Activated T-helper 17 cell treated with anti-CD3 and anti-CD28 coated beads, Interleukin-2, amount 50 U/mL, for 72 hours (primary cell): ENCODE results near the gene EMSY. TPM values are rescaled to one million over a fixed set of nuclear protein-coding genes. Genes with fewer than 3 reads are reported as not detected.

Source experiments
- ATAC-seq: fragments of 150-1000 bp; cut with Tn5 transposase; replicated peaks from 2 replicates; pipeline ENCODE4 v1.10.0; 2021; ENCODE audit warnings: mild to moderate bottlenecking, moderate library complexity
- H3K27ac Mint-ChIP-seq: one replicate; pipeline ENCODE4 v1.8.0; 2022; ENCODE audit warnings: mixed read lengths
- H3K27me3 Mint-ChIP-seq: one replicate; pipeline ENCODE4 v1.8.0; 2022; ENCODE audit warnings: mixed read lengths
- H3K36me3 Mint-ChIP-seq: one replicate; pipeline ENCODE4 v1.8.0; 2022; ENCODE audit warnings: low read depth, mild to moderate bottlenecking, mixed read lengths
- H3K4me1 Mint-ChIP-seq: one replicate; pipeline ENCODE4 v1.8.0; 2022; ENCODE audit warnings: mixed read lengths
- H3K4me3 Mint-ChIP-seq: one replicate; pipeline ENCODE4 v1.8.0; 2022; ENCODE audit warnings: mild to moderate bottlenecking, mixed read lengths
- H3K9me3 Mint-ChIP-seq: one replicate; pipeline ENCODE4 v1.8.0; 2022; ENCODE audit warnings: mixed read lengths
- total RNA-seq, 2 donors: library from RNA; stranded (reverse); gene quantifications; one replicate each; pipeline ENCODE4 v1.2.3, GENCODE V29; 2022

EMSY gene
- total RNA-seq, 2 donors from 2014 or later, result 30.3 to 52.1 TPM

- Mint-ChIP-seq H3K27me3 (no peaks in the 10 kb centered on the region), H3K27ac (no peak overlapping the region)
Measured at GRCh38 chr11:76523147-76523546, 78.3 kb downstream of the EMSY start.

GRCh38 chr11:76523786-76524436 is 79.1 kb downstream of the EMSY start:
- H3K4me3 Mint-ChIP-seq, result no peak overlapping the region
- H3K9me3 Mint-ChIP-seq, result no peaks in the 10 kb centered on the region
- peaks cover 87% of the 10 kb centered on the region for H3K36me3 Mint-ChIP-seq
- no peaks in the 10 kb centered on the region for H3K27me3 Mint-ChIP-seq
- H3K27ac Mint-ChIP-seq, result no peak overlapping the region
- H3K4me1 Mint-ChIP-seq, result no peaks in the 10 kb centered on the region
- no peak for ATAC-seq

More at GRCh38 chr11:76523147-76523546, 78.3 kb downstream of the EMSY start:
- no peaks in the 10 kb centered on the region for H3K9me3 Mint-ChIP-seq
- H3K4me1 Mint-ChIP-seq, result no peaks in the 10 kb centered on the region
- no peak for ATAC-seq
- H3K4me3 Mint-ChIP-seq, result no peak overlapping the region
- H3K36me3 Mint-ChIP-seq, result peaks cover 86% of the 10 kb centered on the region

- Mint-ChIP-seq H3K36me3 (peaks cover 87% of the 10 kb centered on the region), H3K4me1 (no peaks in the 10 kb centered on the region), H3K9me3 (no peaks in the 10 kb centered on the region), H3K4me3 (no peak overlapping the region), H3K27ac (no peak overlapping the region), H3K27me3 (no peaks in the 10 kb centered on the region)
- ATAC-seq, result no peak
Measured at GRCh38 chr11:76524461-76524860, 79.6 kb downstream of the EMSY start.

GRCh38 chr11:76524919-76525318 is 80.1 kb downstream of the EMSY start:
- Mint-ChIP-seq H3K27ac (no peak overlapping the region), H3K36me3 (peaks cover 88% of the 10 kb centered on the region)

GRCh38 chr11:76526878-76527277 is 82.1 kb downstream of the EMSY start:
- Mint-ChIP-seq H3K27me3 (no peaks in the 10 kb centered on the region), H3K4me1 (no peaks in the 10 kb centered on the region), H3K9me3 (no peaks in the 10 kb centered on the region), H3K4me3 (no peak overlapping the region), H3K27ac (no peak overlapping the region), H3K36me3 (peaks cover 88% of the 10 kb centered on the region)
- ATAC-seq, result no peak

More at GRCh38 chr11:76524919-76525318, 80.1 kb downstream of the EMSY start:
- H3K27me3 Mint-ChIP-seq, result no peaks in the 10 kb centered on the region
- no peak overlapping the region for H3K4me3 Mint-ChIP-seq
- H3K4me1 Mint-ChIP-seq, result no peaks in the 10 kb centered on the region
- H3K9me3 Mint-ChIP-seq, result no peaks in the 10 kb centered on the region
- ATAC-seq, result no peak

GRCh38 chr11:76542436-76542835 is 97.6 kb downstream of the EMSY start:
- no peak overlapping the region for H3K4me3 Mint-ChIP-seq
- H3K27me3 Mint-ChIP-seq, result no peaks in the 10 kb centered on the region
- no peaks in the 10 kb centered on the region for H3K9me3 Mint-ChIP-seq
- peaks cover 85% of the 10 kb centered on the region for H3K36me3 Mint-ChIP-seq
- H3K27ac Mint-ChIP-seq, result no peak overlapping the region
- ATAC-seq, result no peak
- peaks cover 5% of the 10 kb centered on the region for H3K4me1 Mint-ChIP-seq

- peaks cover 5% of the 10 kb centered on the region for H3K4me1 Mint-ChIP-seq
- peaks cover 82% of the 10 kb centered on the region for H3K36me3 Mint-ChIP-seq
- no peak for ATAC-seq
- H3K4me3 Mint-ChIP-seq, result no peak overlapping the region
- H3K27ac Mint-ChIP-seq, result no peak overlapping the region
- no peaks in the 10 kb centered on the region for H3K27me3 Mint-ChIP-seq
- H3K9me3 Mint-ChIP-seq, result no peaks in the 10 kb centered on the region
Measured at GRCh38 chr11:76543006-76543703, 98.3 kb downstream of the EMSY start.

- Mint-ChIP-seq H3K4me1 (peaks cover 15% of the 10 kb centered on the region), H3K4me3 (no peak overlapping the region), H3K27ac (no peak overlapping the region), H3K36me3 (peaks cover 49% of the 10 kb centered on the region), H3K27me3 (no peaks in the 10 kb centered on the region), H3K9me3 (no peaks in the 10 kb centered on the region)
- no peak for ATAC-seq
Measured at GRCh38 chr11:76550781-76551180, 106.0 kb downstream of the EMSY start.

GRCh38 chr11:76551400-76551799 is 106.6 kb downstream of the EMSY start:
- H3K9me3 Mint-ChIP-seq, result no peaks in the 10 kb centered on the region
- peaks cover 11% of the 10 kb centered on the region for H3K4me1 Mint-ChIP-seq
- no peak overlapping the region for H3K27ac Mint-ChIP-seq
- ATAC-seq, result no peak
- H3K4me3 Mint-ChIP-seq, result no peak overlapping the region
- no peaks in the 10 kb centered on the region for H3K27me3 Mint-ChIP-seq
- peaks cover 43% of the 10 kb centered on the region for H3K36me3 Mint-ChIP-seq

- Mint-ChIP-seq H3K4me1 (peaks cover 11% of the 10 kb centered on the region), H3K27me3 (no peaks in the 10 kb centered on the region), H3K27ac (no peak overlapping the region), H3K9me3 (no peaks in the 10 kb centered on the region), H3K4me3 (no peak overlapping the region), H3K36me3 (peaks cover 30% of the 10 kb centered on the region)
- peak; percentile 59 for ATAC-seq
Measured at GRCh38 chr11:76552987-76553386, 108.2 kb downstream of the EMSY start.

- H3K27ac Mint-ChIP-seq, result no peak overlapping the region
- no peak overlapping the region for H3K4me3 Mint-ChIP-seq
- H3K9me3 Mint-ChIP-seq, result peaks cover 4% of the 10 kb centered on the region
- H3K4me1 Mint-ChIP-seq, result peaks cover 16% of the 10 kb centered on the region
- no peaks in the 10 kb centered on the region for H3K27me3 Mint-ChIP-seq
- peaks cover 22% of the 10 kb centered on the region for H3K36me3 Mint-ChIP-seq
- ATAC-seq, result peak; percentile 77
Measured at GRCh38 chr11:76553554-76554476, 109.0 kb downstream of the EMSY start.

GRCh38 chr11:76554767-76555166 is 109.9 kb downstream of the EMSY start:
- ATAC-seq, result no peak
- H3K27ac Mint-ChIP-seq, result no peak overlapping the region
- peaks cover 4% of the 10 kb centered on the region for H3K9me3 Mint-ChIP-seq
- H3K27me3 Mint-ChIP-seq, result no peaks in the 10 kb centered on the region
- H3K4me1 Mint-ChIP-seq, result peaks cover 26% of the 10 kb centered on the region
- H3K4me3 Mint-ChIP-seq, result no peak overlapping the region
- peaks cover 13% of the 10 kb centered on the region for H3K36me3 Mint-ChIP-seq

GRCh38 chr11:76557466-76557865 is 112.6 kb downstream of the EMSY start:
- H3K4me1 Mint-ChIP-seq, result peaks cover 33% of the 10 kb centered on the region
- no peaks in the 10 kb centered on the region for H3K36me3 Mint-ChIP-seq
- H3K27ac Mint-ChIP-seq, result no peak overlapping the region
- peaks cover 3% of the 10 kb centered on the region for H3K27me3 Mint-ChIP-seq
- H3K9me3 Mint-ChIP-seq, result peaks cover 8% of the 10 kb centered on the region
- H3K4me3 Mint-ChIP-seq, result no peak overlapping the region
- ATAC-seq, result no peak

GRCh38 chr11:76558473-76558872 is 113.7 kb downstream of the EMSY start:
- no peak for ATAC-seq
- no peaks in the 10 kb centered on the region for H3K36me3 Mint-ChIP-seq
- H3K27ac Mint-ChIP-seq, result peak overlapping the region; percentile 86
- peak overlapping the region; percentile 2 for H3K4me3 Mint-ChIP-seq
- peaks cover 3% of the 10 kb centered on the region for H3K27me3 Mint-ChIP-seq
- H3K9me3 Mint-ChIP-seq, result peaks cover 8% of the 10 kb centered on the region
- peaks cover 28% of the 10 kb centered on the region for H3K4me1 Mint-ChIP-seq
